NT2/D1 (cell line): ENCODE measurements around the gene HAGH.

Experiments used
- SUZ12 ChIP-seq: IDR thresholded peaks from 2 replicates; pipeline ENCODE4 v1.6.1; 2011; ENCODE audit not compliant: insufficient read length, insufficient read depth; ENCODE audit errors: extremely low read depth
- YY1 ChIP-seq: IDR thresholded peaks from 2 replicates; pipeline ENCODE4 v1.6.1; 2011; ENCODE audit not compliant: insufficient read length, insufficient read depth
- ZNF274 ChIP-seq: IDR thresholded peaks from 2 replicates; pipeline ENCODE4 v1.6.1; 2011; ENCODE audit warnings: mild to moderate bottlenecking, low read depth, low read length

DNA sequence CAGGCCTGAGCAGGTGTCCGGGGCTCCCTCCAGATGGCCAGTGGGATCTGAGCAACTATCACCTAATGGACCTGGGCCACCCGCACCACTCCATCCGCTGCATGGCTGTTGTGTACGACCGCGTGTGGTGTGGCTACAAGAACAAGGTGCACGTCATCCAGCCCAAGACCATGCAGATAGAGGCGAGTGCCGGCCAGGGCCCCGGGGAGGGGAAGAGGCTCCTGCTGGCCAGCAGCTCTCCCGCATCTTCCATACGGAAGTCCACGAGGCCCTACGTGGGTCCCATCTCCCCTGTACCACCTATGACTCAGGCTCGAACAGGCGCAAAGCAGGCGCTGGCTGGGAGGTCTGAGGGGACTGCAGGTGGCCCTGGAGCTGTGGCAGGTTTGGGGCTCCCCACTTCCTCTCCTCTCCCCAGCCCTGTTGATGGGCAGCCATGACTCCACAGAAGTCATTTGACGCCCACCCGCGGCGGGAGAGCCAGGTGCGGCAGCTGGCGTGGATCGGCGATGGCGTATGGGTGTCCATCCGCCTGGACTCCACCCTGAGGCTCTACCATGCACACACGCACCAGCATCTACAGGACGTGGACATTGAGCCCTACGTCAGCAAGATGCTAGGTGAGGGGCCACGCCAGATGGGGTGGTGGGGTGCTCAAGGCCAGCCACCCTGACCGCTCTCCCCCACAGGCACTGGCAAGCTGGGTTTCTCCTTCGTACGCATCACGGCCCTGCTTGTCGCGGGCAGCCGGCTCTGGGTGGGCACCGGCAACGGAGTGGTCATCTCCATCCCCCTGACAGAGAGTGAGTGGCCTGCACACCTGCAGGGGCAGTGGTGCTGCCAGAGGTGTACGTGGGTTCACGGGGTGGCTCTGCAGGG is 59.3 kb downstream of the HAGH start:
- TF ChIP-seq ZNF274 (no peak), YY1 (no peak), SUZ12 (no peak)
